Activated naive CD4-positive, alpha-beta T cell treated with anti-CD3 and anti-CD28 coated beads for 36 hours (primary cell): ENCODE results near the gene PRCD. TPM values are rescaled to one million over a fixed set of nuclear protein-coding genes. Genes with fewer than 3 reads are reported as not detected.

Experiments used
- CTCF ChIA-PET: fragments of 350-600 bp; sonication (Branson Sonifier 250); formaldehyde crosslinking; loops from one replicate; lab custom pipeline; 2021; ENCODE audit warnings: antibody characterized with exemption; lab: Charles Lee
- DNase-seq: peaks from one replicate; pipeline ENCODE4 v3.0.0-alpha.2; 2020
- H3K27ac Mint-ChIP-seq: one replicate; pipeline ENCODE4 v1.8.0; 2021; ENCODE audit warnings: mild to moderate bottlenecking, mixed read lengths
- H3K27me3 Mint-ChIP-seq: one replicate; pipeline ENCODE4 v1.8.0; 2021; ENCODE audit warnings: low read depth, mixed read lengths
- H3K36me3 Mint-ChIP-seq: one replicate; pipeline ENCODE4 v1.8.0; 2021; ENCODE audit warnings: low read depth, mixed read lengths
- H3K4me1 Mint-ChIP-seq: one replicate; pipeline ENCODE4 v1.8.0; 2021; ENCODE audit warnings: low read depth, mixed read lengths
- H3K4me3 Mint-ChIP-seq: one replicate; pipeline ENCODE4 v1.8.0; 2021; ENCODE audit warnings: mild to moderate bottlenecking, moderate library complexity, mixed read lengths
- H3K9me3 Mint-ChIP-seq: one replicate; pipeline ENCODE4 v1.8.0; 2021; ENCODE audit warnings: mixed read lengths
- intact Hi-C: fragments of 100-400 bp; cut with micrococcal nuclease; formaldehyde crosslinking; loops from one replicate; pipeline ENCODE4 v1.15.1; 2023
- total RNA-seq, 2 experiments: library from RNA; stranded (reverse); gene quantifications; one replicate each; pipeline ENCODE4 v1.2.3, GENCODE V29; 2021

PRCD gene
- total RNA-seq, 2 experiments from 2014 or later, result not detected

DNA sequence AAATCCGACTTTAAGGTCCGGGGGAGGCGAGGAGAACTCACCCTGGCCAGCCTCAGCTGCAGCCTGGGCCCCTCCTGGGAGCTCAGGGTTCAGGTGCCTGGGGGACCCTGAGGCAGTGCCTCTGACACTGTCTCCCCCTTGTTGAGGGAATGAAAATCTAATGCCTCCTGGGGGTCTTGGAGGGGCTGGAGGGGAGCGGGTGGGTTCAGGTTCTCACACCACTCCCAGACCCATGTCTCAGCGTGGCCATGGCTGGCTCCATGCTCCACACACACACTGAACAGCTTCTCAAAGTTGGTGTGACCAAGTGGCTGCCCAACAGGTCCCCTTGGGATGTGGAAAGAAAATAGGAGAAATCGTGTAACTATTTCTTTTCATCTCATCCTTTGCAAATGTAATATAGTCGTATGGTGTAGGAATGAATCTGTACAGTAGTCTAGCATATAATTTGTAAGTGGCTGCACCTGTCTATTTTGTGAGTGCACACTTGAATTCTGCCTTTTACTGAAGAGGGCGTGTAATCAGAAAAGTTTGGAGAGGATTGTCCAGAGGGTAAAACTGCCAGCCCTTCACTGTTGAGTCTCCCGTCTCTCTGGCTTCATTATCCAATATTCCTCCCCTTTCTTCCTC is 788 bp upstream of the PRCD start:
- peaks cover 27% of the 10 kb centered on the region for H3K27me3 Mint-ChIP-seq
- CTCF ChIA-PET, result no interaction called here
- no peak overlapping the region for H3K27ac Mint-ChIP-seq
- no peak for DNase-seq
- no peaks in the 10 kb centered on the region for H3K9me3 Mint-ChIP-seq
- H3K36me3 Mint-ChIP-seq, result no peaks in the 10 kb centered on the region
- intact Hi-C loops, result no loop called here
- no peak overlapping the region for H3K4me3 Mint-ChIP-seq
- H3K4me1 Mint-ChIP-seq, result no peaks in the 10 kb centered on the region

- intact Hi-C loops, result no loop called here
- Mint-ChIP-seq H3K9me3 (no peaks in the 10 kb centered on the region), H3K4me3 (no peak overlapping the region), H3K4me1 (no peaks in the 10 kb centered on the region), H3K36me3 (no peaks in the 10 kb centered on the region), H3K27ac (no peak overlapping the region), H3K27me3 (peaks cover 29% of the 10 kb centered on the region)
- DNase-seq, result peak; percentile 53
- CTCF ChIA-PET, result interaction anchor here (0.6 to 1.4 kb wide), 3 partner anchors 12 to 19 kb away, joined by 3 to 9 read pairs (median 5); no protein-coding TSS in a partner anchor
Measured at GRCh38 chr17:76540381-76541300, 797 bp downstream of the PRCD start.

DNA sequence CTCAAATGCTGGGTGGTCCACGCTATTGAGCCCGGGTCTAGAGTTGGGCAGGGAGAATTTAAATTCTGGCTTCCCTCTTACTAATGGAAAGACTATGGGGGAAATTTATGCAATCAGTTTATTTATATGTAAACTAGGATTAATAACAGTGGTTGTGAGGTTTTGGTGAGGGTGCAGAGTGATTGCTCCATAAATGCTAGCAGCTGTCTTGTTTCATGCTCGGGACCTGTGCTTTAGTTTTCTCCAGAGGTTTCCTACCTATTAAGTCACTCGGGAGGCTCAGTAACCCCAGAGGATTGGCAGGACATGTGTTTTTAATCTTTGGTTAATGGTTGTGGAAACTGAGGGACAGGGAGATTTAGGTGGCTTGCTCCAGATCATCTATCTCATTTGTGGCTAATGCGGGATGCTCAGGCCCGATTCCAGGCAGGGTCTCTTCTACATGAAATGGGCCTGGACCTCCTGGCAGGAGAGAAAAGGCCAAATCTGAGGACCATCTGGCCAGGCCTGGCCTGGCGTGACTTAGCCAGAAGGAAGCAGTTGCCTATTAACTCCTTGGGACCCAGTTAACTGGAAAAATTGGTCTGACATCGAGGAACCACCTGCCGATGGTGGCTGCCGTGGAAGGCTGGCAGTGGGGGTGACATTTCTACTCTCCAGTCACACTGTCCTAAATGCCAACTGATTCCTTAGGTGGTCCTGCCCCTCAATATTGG is 2.1 kb downstream of the PRCD start:
- Mint-ChIP-seq H3K9me3 (no peaks in the 10 kb centered on the region), H3K36me3 (no peaks in the 10 kb centered on the region), H3K27ac (no peak overlapping the region), H3K4me1 (no peaks in the 10 kb centered on the region), H3K4me3 (no peak overlapping the region), H3K27me3 (peaks cover 27% of the 10 kb centered on the region)
- CTCF ChIA-PET, result no interaction called here
- no peak for DNase-seq
- intact Hi-C loops, result no loop called here

DNA sequence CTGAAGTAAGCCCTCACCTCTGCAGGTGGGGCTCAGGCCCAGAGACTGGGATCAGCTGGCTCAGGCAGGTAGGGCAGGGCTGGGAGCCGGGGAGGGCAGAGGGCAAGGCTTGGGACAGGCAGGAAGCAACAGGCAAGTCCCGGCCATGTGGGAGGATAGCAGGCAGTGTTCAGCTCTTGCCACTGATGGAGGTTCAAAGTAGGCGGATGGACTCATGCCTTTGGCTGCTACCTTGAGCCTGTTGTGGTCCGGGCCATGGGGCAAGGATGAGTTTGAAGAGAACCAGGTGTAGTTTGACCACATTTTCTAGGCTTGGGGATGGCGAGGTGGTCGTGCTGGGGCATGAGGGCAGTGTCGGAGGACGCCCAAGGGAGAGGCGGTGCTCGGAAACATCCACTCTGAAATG is 2.7 kb downstream of the PRCD start:
- Mint-ChIP-seq H3K27ac (no peak overlapping the region), H3K36me3 (no peaks in the 10 kb centered on the region), H3K27me3 (peaks cover 26% of the 10 kb centered on the region), H3K4me3 (no peak overlapping the region), H3K9me3 (no peaks in the 10 kb centered on the region), H3K4me1 (no peaks in the 10 kb centered on the region)
- CTCF ChIA-PET, result interaction anchor here (0.6 to 2.8 kb wide), 3 partner anchors 20 to 491 kb away, joined by 3 to 16 read pairs (median 6); no protein-coding TSS in a partner anchor
- intact Hi-C loops, result no loop called here
- no peak for DNase-seq

GRCh38 chr17:76542984-76543383 is 3.1 kb downstream of the PRCD start:
- CTCF ChIA-PET, result interaction anchor here (0.6 to 2.8 kb wide), 3 partner anchors 20 to 492 kb away, joined by 3 to 16 read pairs (median 6); no protein-coding TSS in a partner anchor
- Mint-ChIP-seq H3K27me3 (peaks cover 26% of the 10 kb centered on the region), H3K9me3 (no peaks in the 10 kb centered on the region), H3K36me3 (no peaks in the 10 kb centered on the region), H3K27ac (no peak overlapping the region), H3K4me1 (no peaks in the 10 kb centered on the region), H3K4me3 (no peak overlapping the region)
- DNase-seq, result no peak
- intact Hi-C loops, result no loop called here

- Mint-ChIP-seq H3K4me1 (no peaks in the 10 kb centered on the region), H3K27me3 (peaks cover 26% of the 10 kb centered on the region), H3K27ac (no peak overlapping the region), H3K9me3 (no peaks in the 10 kb centered on the region), H3K4me3 (no peak overlapping the region), H3K36me3 (no peaks in the 10 kb centered on the region)
- intact Hi-C loops, result no loop called here
- CTCF ChIA-PET, result interaction anchor here (0.6 to 2.8 kb wide), 3 partner anchors 21 to 492 kb away, joined by 3 to 16 read pairs (median 6); no protein-coding TSS in a partner anchor
- no peak for DNase-seq
Measured at GRCh38 chr17:76543482-76543825, 3.6 kb downstream of the PRCD start.

GRCh38 chr17:76543826-76544545 is 4.1 kb downstream of the PRCD start:
- intact Hi-C loops, result no loop called here
- H3K4me3 Mint-ChIP-seq, result no peak overlapping the region
- CTCF ChIA-PET, result interaction anchor here (1.3 to 2.8 kb wide), 2 partner anchors 21 to 80 kb away, joined by 6 to 16 read pairs; no protein-coding TSS in a partner anchor
- peaks cover 22% of the 10 kb centered on the region for H3K27me3 Mint-ChIP-seq
- H3K9me3 Mint-ChIP-seq, result no peaks in the 10 kb centered on the region
- no peaks in the 10 kb centered on the region for H3K4me1 Mint-ChIP-seq
- H3K27ac Mint-ChIP-seq, result no peak overlapping the region
- no peak for DNase-seq
- no peaks in the 10 kb centered on the region for H3K36me3 Mint-ChIP-seq

DNA sequence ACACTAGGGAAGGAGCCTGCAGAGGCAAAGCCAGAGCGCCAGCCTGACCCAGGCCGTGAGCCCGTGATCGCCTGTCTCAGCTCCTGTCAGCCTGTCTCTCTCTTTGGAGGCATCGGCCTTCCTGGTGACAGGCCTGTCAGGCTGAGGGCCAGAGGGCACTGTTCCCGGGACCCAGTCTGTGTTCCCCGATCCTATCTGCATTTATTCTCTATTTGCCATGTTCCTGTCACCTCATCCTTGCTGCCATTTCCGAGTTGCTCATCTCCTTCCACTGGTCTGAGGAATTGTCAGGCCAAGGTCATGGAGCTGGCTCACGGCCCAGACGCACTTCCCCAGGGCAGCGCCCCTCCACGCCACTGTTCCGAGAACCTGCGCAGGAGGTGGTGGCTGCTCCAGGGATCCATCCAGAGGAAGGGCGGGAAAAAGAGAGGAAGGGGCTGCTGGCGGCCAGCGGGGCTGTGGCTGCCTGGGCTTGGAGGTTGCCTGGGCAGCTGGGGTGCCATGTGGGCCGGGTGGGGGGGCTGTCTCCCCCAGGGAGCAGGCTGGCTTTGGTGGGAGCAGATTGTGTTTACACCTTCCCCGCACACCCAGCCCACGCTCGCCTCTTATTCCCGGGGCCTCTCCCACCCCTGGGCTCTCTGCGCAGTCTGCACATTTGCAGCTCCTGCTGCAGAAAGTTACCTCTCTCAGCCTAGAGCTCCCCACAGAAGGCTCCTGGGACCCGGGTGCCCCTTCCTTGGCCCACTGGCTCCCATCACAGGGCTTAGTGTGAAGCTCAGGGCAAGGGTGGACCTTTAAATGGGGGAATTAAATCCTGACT is 4.9 kb downstream of the PRCD start:
- CTCF ChIA-PET, result interaction anchor here (0.8 to 2.8 kb wide), 7 partner anchors 12 to 539 kb away, joined by 3 to 18 read pairs (median 4); no protein-coding TSS in a partner anchor
- Mint-ChIP-seq H3K27ac (no peak overlapping the region), H3K4me3 (no peak overlapping the region), H3K4me1 (no peaks in the 10 kb centered on the region), H3K27me3 (peaks cover 15% of the 10 kb centered on the region), H3K36me3 (no peaks in the 10 kb centered on the region), H3K9me3 (no peaks in the 10 kb centered on the region)
- intact Hi-C loops, result no loop called here
- DNase-seq, result no peak

DNA sequence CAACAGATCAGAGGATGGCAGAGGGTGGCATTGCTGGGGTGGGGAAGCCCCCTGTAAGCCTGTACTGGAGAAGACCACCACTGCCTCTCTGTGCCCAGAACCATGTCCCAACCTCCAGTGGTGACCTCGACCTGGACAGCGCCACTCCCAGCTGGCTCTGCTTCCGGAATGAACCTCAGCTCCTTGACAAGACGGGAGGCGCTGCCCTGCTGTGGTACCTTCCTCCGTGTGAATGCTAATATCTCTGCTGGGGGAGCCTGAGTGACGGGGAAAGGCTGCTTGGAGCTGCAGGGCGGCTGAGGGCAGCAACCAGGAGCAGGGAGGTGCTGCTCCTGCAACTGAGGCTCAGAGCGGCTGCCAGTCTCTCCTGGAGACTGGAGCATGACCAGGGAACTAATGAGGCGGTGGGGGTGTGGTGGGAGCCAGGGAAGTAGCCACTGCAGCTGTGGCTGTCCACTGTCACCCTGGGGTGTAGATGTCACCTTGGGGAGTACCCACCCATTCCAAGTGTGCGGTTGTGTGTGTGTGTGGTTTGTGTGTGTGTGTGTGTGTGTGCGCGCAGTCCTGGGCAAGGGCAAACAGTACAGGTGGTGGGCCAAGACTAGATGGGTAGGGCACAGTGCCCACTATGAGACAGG is 6.2 kb downstream of the PRCD start:
- Mint-ChIP-seq H3K36me3 (no peaks in the 10 kb centered on the region), H3K4me1 (peaks cover 4% of the 10 kb centered on the region), H3K9me3 (no peaks in the 10 kb centered on the region), H3K27me3 (peaks cover 14% of the 10 kb centered on the region), H3K27ac (no peak overlapping the region), H3K4me3 (no peak overlapping the region)
- CTCF ChIA-PET, result interaction anchor here (1.1 to 2.2 kb wide), 8 partner anchors 13 to 49 kb away, joined by 3 to 18 read pairs (median 3); no protein-coding TSS in a partner anchor
- no peak for DNase-seq
- intact Hi-C loops, result no loop called here

GRCh38 chr17:76546556-76547182 is 6.8 kb downstream of the PRCD start:
- peaks cover 5% of the 10 kb centered on the region for H3K4me1 Mint-ChIP-seq
- no peak for DNase-seq
- peaks cover 11% of the 10 kb centered on the region for H3K27me3 Mint-ChIP-seq
- H3K4me3 Mint-ChIP-seq, result no peak overlapping the region
- intact Hi-C loops, result loop anchor here (1.0 kb wide), 2 partner anchors 23 to 80 kb away; no protein-coding TSS in a partner anchor
- H3K36me3 Mint-ChIP-seq, result no peaks in the 10 kb centered on the region
- H3K27ac Mint-ChIP-seq, result no peak overlapping the region
- CTCF ChIA-PET, result interaction anchor here (0.7 to 2.2 kb wide), 10 partner anchors 13 to 135 kb away, joined by 3 to 18 read pairs (median 3); no protein-coding TSS in a partner anchor
- H3K9me3 Mint-ChIP-seq, result no peaks in the 10 kb centered on the region
